ENCODE data around the gene HGD.

DNA sequence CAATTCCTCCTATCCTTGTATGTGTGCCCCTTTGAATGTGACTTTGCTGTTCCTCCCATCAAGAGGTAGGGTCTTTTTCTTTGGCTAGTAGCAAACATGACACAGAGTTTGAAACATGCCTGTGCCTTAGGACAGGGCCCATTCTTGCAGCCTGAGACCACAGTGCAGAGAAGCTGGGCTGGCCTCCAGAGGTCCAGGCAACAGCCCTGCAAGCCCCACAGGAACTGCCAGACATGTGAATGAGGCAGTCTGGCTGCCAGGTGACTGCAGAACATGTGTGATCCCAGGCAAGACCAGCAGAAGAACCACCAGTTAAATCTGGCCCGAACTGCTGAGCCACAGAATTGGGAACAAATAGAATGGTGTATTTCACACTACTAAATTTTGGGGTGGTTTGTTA is 1.2 kb upstream of the HGD start:
- no peak for TF ChIP-seq POLR2A (IDR thresholded peaks at IDR 0.05)
- TF ChIP-seq, protein P1, sequence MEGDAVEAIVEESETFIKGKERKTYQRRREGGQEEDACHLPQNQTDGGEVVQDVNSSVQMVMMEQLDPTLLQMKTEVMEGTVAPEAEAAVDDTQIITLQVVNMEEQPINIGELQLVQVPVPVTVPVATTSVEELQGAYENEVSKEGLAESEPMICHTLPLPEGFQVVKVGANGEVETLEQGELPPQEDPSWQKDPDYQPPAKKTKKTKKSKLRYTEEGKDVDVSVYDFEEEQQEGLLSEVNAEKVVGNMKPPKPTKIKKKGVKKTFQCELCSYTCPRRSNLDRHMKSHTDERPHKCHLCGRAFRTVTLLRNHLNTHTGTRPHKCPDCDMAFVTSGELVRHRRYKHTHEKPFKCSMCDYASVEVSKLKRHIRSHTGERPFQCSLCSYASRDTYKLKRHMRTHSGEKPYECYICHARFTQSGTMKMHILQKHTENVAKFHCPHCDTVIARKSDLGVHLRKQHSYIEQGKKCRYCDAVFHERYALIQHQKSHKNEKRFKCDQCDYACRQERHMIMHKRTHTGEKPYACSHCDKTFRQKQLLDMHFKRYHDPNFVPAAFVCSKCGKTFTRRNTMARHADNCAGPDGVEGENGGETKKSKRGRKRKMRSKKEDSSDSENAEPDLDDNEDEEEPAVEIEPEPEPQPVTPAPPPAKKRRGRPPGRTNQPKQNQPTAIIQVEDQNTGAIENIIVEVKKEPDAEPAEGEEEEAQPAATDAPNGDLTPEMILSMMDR (IDR thresholded peaks at IDR 0.05): no peak
- TF ChIP-seq EP300 (IDR thresholded peaks at IDR 0.05): no peak
